ENCODE results near the gene PARP16. TPM values are rescaled to one million over a fixed set of nuclear protein-coding genes. Genes with fewer than 3 reads are reported as not detected.

Gene PARP16
- total RNA-seq, 1 donor from 2014 or later = 2.8 TPM

DNA sequence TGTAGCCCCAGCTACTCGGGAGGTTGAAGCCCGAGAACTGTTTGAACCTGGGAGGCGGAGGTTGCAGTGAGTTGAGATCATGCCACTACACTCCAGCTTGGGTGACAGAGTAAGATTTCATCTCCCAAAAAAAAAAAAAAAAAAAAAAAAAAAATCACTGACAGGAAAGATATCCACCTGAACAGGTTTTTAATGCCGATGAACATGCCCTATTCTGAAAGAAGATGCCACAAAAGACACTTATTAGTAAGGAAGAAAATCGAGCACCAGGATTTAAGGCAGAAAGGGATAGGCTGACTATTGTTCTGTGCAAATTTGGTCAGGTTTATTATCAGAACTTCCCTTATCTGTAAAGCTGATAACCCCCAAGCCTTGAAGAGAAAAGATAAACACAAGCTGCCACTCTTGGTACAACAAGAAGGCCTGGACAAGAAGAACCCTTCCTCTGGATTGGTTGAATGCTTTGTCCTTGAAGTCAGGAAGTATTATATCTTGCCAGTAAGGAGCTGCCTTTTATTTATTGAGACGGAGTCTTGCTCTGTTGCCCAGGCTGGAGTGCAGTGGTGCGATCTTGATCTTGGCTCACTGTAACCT is 2.7 kb upstream of the PARP16 start:
- no peaks in the 10 kb centered on the region for H3K36me3 Mint-ChIP-seq (ENCODE audit: low read depth, unreplicated experiment)
- H3K4me3 Mint-ChIP-seq (ENCODE audit: unreplicated experiment) = no peak overlapping the region
- TF ChIP-seq, protein P1, sequence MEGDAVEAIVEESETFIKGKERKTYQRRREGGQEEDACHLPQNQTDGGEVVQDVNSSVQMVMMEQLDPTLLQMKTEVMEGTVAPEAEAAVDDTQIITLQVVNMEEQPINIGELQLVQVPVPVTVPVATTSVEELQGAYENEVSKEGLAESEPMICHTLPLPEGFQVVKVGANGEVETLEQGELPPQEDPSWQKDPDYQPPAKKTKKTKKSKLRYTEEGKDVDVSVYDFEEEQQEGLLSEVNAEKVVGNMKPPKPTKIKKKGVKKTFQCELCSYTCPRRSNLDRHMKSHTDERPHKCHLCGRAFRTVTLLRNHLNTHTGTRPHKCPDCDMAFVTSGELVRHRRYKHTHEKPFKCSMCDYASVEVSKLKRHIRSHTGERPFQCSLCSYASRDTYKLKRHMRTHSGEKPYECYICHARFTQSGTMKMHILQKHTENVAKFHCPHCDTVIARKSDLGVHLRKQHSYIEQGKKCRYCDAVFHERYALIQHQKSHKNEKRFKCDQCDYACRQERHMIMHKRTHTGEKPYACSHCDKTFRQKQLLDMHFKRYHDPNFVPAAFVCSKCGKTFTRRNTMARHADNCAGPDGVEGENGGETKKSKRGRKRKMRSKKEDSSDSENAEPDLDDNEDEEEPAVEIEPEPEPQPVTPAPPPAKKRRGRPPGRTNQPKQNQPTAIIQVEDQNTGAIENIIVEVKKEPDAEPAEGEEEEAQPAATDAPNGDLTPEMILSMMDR (IDR thresholded peaks at IDR 0.05; ENCODE audit: unreplicated experiment) = no peak
- no peak overlapping the region for H3K27ac Mint-ChIP-seq (ENCODE audit: unreplicated experiment)
- peaks cover 11% of the 10 kb centered on the region for H3K4me1 Mint-ChIP-seq (ENCODE audit: unreplicated experiment)
- H3K9me3 Mint-ChIP-seq (ENCODE audit: unreplicated experiment) = no peaks in the 10 kb centered on the region
- no peak for DNase-seq (ENCODE audit: low spot score)
- no peaks in the 10 kb centered on the region for H3K27me3 Mint-ChIP-seq (ENCODE audit: unreplicated experiment)

DNA sequence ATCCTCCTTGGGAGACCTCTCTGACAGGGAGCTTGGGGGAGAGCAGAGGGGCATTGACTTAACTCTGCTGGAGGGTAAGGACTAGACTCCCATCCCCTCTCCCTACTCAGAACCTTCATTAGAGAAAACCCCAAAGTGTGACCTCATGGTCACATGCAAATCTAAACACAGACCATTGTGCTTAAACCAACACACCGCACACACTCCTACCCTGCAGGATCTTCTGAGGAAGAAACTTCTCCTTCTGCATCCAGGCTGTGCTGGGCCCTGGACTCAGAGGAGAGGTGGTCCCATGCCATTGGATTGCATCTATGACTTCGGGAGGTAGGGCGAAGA is 805 bp upstream of the PARP16 start:
- no peak for DNase-seq (ENCODE audit: low spot score)
- H3K27ac Mint-ChIP-seq (ENCODE audit: unreplicated experiment) = no peak overlapping the region

DNA sequence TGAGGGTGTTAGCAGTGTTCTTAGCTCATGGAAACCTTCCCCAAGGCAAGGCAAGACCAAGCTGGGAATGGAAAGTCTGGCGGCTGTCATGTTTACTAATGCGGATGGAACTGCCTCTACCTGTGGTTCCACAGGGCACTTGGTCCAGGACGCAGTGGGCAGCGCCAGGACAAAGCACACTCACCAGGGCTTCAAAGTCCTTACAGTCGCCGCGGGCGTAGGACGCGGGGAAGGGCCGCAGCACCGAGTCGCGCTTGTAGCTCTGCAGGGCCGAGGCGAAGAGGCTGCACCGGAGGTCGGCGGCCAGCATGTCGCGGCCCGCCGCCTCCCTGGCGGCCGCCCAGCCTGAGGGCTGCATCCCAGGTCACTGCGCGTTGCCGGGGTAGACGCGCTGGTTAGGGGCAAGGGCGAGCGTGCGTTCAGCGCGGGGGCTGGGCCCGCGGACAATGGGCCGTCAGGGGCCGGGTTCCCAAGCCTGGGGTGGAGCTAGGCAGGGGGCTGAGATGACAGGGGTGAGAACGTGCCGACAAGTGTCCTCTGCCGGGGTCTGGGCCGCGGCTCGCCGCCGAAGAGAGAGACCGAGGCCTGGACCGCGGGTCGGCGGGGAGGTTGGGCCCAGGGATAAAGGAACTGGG is 497 bp downstream of the PARP16 start:
- peak; percentile 43 for DNase-seq (ENCODE audit: low spot score)
- no peak overlapping the region for H3K27ac Mint-ChIP-seq (ENCODE audit: unreplicated experiment)
- H3K9me3 Mint-ChIP-seq (ENCODE audit: unreplicated experiment) = no peaks in the 10 kb centered on the region

More for the DNA sequence above, 805 bp upstream of the PARP16 start:
- H3K27me3 Mint-ChIP-seq (ENCODE audit: unreplicated experiment) = peaks cover 3% of the 10 kb centered on the region
- no peaks in the 10 kb centered on the region for H3K36me3 Mint-ChIP-seq (ENCODE audit: low read depth, unreplicated experiment)
- TF ChIP-seq, protein P1 (IDR thresholded peaks at IDR 0.05; ENCODE audit: unreplicated experiment) = no peak
- peak overlapping the region; percentile 83 for H3K4me3 Mint-ChIP-seq (ENCODE audit: unreplicated experiment)
- H3K4me1 Mint-ChIP-seq (ENCODE audit: unreplicated experiment) = peaks cover 11% of the 10 kb centered on the region
- no peaks in the 10 kb centered on the region for H3K9me3 Mint-ChIP-seq (ENCODE audit: unreplicated experiment)

DNA sequence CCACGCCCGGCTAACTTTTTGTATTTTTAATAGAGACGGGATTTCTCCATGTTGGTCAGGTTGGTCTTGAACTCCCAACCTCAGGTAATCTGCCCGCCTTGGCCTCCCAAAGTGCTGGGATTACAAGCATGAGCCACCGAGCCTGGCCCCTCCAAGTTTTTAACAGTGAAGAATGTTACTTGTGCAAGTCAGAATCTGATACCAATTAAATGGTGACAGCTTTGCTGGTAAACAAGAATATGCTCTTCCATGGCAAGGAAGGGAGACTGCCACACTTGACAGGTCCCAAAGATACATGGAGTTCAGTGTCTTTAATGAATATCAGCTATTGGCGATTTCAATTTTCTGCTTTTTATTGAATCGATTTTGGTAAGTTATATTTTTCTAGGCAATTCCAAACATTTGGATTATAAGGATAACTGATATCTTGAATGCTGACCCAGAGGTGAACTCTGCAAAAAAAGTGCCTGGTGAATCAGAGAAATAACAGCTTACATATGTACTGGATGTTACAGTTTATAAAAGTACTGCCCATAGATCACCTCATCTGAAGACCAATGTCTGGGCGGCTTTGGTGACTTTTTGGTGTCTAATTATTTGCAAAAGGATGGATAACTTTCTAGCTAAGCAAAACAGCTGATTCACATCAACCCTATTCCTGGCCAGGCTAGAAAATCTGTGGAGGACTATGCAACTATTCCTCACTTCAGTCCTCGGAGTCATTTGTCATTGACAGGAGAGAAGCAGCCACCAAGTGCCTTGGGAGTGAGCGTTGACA is 1.2 kb downstream of the PARP16 start:
- H3K36me3 Mint-ChIP-seq (ENCODE audit: low read depth, unreplicated experiment) = no peaks in the 10 kb centered on the region
- H3K9me3 Mint-ChIP-seq (ENCODE audit: unreplicated experiment) = no peaks in the 10 kb centered on the region
- TF ChIP-seq, protein P1 (IDR thresholded peaks at IDR 0.05; ENCODE audit: unreplicated experiment) = no peak
- peaks cover 11% of the 10 kb centered on the region for H3K4me1 Mint-ChIP-seq (ENCODE audit: unreplicated experiment)
- no peak for DNase-seq (ENCODE audit: low spot score)
- peak overlapping the region; percentile 42 for H3K27ac Mint-ChIP-seq (ENCODE audit: unreplicated experiment)
- peak overlapping the region; percentile 86 for H3K4me3 Mint-ChIP-seq (ENCODE audit: unreplicated experiment)
- peaks cover 6% of the 10 kb centered on the region for H3K27me3 Mint-ChIP-seq (ENCODE audit: unreplicated experiment)

More for the DNA sequence above, 497 bp downstream of the PARP16 start:
- H3K27me3 Mint-ChIP-seq (ENCODE audit: unreplicated experiment) = peaks cover 4% of the 10 kb centered on the region
- no peaks in the 10 kb centered on the region for H3K36me3 Mint-ChIP-seq (ENCODE audit: low read depth, unreplicated experiment)
- H3K4me1 Mint-ChIP-seq (ENCODE audit: unreplicated experiment) = peaks cover 11% of the 10 kb centered on the region
- TF ChIP-seq, protein P1 (IDR thresholded peaks at IDR 0.05; ENCODE audit: unreplicated experiment) = no peak
- H3K4me3 Mint-ChIP-seq (ENCODE audit: unreplicated experiment) = peak overlapping the region; percentile 86

DNA sequence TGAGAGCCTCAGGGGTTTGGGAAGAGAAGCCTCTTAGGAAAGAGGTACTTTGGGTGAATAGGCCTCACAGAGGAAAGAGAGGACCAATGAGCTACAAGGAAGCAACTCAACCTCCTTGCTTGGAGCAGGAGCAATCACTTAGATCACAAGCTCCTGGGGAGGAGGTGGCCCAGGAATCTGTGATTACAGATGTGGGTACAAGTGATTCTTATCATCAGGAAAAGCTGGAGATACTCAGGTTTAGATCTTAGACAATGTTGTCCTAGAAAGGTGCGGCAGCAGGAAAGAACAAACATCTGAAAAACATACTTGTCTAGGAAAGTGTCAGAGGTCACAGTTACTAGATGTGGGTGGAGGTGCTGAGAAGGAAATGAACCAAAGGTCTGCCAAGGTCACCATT is 8.2 kb downstream of the PARP16 start:
- no peak for DNase-seq (ENCODE audit: low spot score)
- Mint-ChIP-seq H3K27me3 (ENCODE audit: unreplicated experiment) (peaks cover 8% of the 10 kb centered on the region), H3K36me3 (ENCODE audit: low read depth, unreplicated experiment) (peaks cover 4% of the 10 kb centered on the region), H3K27ac (ENCODE audit: unreplicated experiment) (no peak overlapping the region), H3K4me1 (ENCODE audit: unreplicated experiment) (no peaks in the 10 kb centered on the region), H3K9me3 (ENCODE audit: unreplicated experiment) (no peaks in the 10 kb centered on the region), H3K4me3 (ENCODE audit: unreplicated experiment) (no peak overlapping the region)
- TF ChIP-seq, protein P1 (IDR thresholded peaks at IDR 0.05; ENCODE audit: unreplicated experiment) = no peak
